Duodenal mucosa (tissue), 2 donors: Measurements from ENCODE around the gene MIA2.

Experiments
- H3K27ac ChIP-seq: one replicate; pipeline ENCODE4 v1.7.0; 2013; ENCODE audit warnings: low read depth, low read length
- H3K27me3 ChIP-seq, 2 donors: one replicate each; pipeline ENCODE4 v1.7.0; 2013; ENCODE audit warnings: low read length in 2 of 2, control low read depth in 1 of 2; ENCODE audit not compliant: insufficient read depth in 2 of 2, control insufficient read depth in 1 of 2
- H3K36me3 ChIP-seq, 2 donors: one replicate each; pipeline ENCODE4 v1.7.0; 2013; ENCODE audit warnings: low read length in 2 of 2, control low read depth in 1 of 2; ENCODE audit not compliant: insufficient read depth in 2 of 2, control insufficient read depth in 1 of 2
- H3K4me1 ChIP-seq, 2 donors: one replicate each; pipeline ENCODE4 v1.7.0; 2013; ENCODE audit warnings: low read length in 2 of 2, control low read depth in 1 of 2; ENCODE audit not compliant: insufficient read depth in 2 of 2, control insufficient read depth in 1 of 2
- H3K4me3 ChIP-seq, 2 donors: one replicate each; pipeline ENCODE4 v1.7.0; 2013; ENCODE audit warnings: low read length in 2 of 2, low read depth in 1 of 2
- H3K9ac ChIP-seq, 2 donors: one replicate each; pipeline ENCODE4 v1.7.0; 2013; ENCODE audit warnings: low read length in 2 of 2, low read depth in 1 of 2
- H3K9me3 ChIP-seq, 2 donors: one replicate each; pipeline ENCODE4 v1.7.0; 2013; ENCODE audit warnings: low read length in 2 of 2, control low read depth in 1 of 2; ENCODE audit not compliant: control insufficient read depth in 1 of 2

Gene MIA2

DNA sequence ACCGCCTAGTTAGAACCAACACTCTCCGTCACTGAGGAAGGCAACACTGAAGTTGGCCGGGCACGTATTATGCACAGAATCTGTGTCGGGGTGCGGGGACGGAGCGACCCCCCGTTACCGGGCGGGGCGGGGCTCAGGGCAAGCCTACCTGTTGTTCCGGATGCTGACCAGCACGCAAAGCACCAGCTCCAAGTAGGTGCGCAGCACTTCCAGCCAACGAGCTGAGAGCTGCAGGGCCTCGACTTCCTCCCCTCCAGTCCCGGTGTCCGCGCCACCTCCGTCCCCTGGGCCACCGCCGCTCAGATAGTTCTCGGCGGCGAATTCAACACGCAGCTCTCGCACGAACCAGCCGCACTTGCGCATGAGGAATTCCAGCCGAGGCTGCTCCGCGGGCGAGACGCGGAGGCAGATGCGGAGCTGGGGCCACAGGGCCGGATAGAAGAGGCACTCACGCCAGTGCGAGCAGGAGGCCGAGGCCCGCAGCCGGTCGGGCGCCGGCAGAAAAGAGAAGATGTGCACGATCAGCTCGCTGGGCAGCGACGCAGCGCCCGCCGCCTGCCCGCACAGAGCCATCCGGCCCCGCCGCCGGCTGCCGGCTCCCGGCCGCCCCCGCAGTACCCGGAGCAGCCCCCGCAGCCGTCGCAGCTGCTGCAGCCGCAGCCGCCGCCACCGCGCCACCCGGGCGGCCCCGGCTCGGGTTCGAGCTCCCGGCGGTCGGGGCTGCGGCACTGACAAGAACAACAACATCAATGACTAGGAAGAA is 197.9 kb downstream of the MIA2 start:
- Histone ChIP-seq H3K36me3 (no peaks in the 10 kb centered on the region), H3K4me3 (peak overlapping the region; percentile 83 to 97), H3K4me1 (peaks cover 25 to 35% of the 10 kb centered on the region in 2 donors)

GRCh38 chr14:39432179-39432618 is 198.5 kb downstream of the MIA2 start, which contains the start of gene FBXO33:
TSS of gene FBXO33 (minus strand) at chr14:39432433. CDS start at chr14:39432162, 271 bp downstream.
- Histone ChIP-seq H3K4me1 (peaks cover 25 to 31% of the 10 kb centered on the region in 2 donors), H3K9me3 (no peaks in the 10 kb centered on the region), H3K4me3 (peak within 1 kb of the TSS; percentile 83 to 97), H3K27ac (peak within 1 kb of the TSS; percentile 100), H3K27me3 (no peaks in the 10 kb centered on the region), H3K36me3 (no peaks in the 10 kb centered on the region), H3K9ac (peak within 1 kb of the TSS; percentile 88 to 96)

More for the DNA sequence above, 197.9 kb downstream of the MIA2 start:
- Histone ChIP-seq H3K27me3 (no peaks in the 10 kb centered on the region), H3K9ac (peak overlapping the region; percentile 88 to 96), H3K9me3 (no peaks in the 10 kb centered on the region), H3K27ac (peak overlapping the region; percentile 100)

DNA sequence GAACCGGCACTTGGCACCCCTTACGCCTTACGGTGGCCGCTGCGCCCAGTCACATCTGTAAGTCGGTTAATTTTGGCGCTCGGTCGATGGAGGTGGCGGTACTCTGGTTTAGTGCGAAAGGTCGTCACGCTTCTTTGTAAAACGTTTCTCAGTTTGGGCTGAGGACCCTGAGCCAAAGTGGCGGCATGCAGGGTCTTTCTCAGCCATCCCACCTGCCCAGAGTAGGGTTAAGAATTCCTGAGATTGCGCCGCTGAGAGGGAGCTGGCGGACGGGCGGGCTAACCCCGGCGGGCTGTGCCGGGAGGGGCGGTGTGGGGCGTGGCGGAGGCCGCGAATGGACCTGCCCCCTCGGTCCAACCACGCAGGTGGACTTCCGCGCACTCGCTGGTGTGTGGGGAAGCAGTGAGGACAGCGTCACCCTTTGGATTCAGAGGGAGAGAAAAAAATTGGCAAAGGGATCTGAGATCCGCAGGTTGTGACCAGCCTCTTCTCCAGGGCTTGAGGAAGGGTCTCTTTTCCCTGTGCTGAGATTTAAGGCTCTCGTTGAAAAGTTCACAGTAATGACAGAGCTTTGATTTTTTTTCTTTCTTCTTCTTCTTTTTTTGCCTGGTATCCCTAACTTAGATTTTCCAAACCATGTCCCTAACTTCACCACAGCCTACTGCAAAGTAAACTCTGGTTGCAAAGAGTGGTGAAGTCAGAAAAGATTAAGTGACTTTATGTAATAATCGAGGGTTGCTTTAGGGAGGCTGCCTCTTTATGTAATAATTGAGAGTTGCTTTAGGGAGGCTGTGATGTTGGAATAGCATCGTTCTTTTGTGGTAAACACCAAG is 199.1 kb downstream of the MIA2 start:
- Histone ChIP-seq H3K27me3 (no peaks in the 10 kb centered on the region), H3K4me3 (peak overlapping the region; percentile 79 to 87), H3K9me3 (no peaks in the 10 kb centered on the region), H3K4me1 (peaks cover 25 to 31% of the 10 kb centered on the region in 2 donors), H3K9ac (peak overlapping the region; percentile 77 to 88), H3K27ac (peak overlapping the region; percentile 100), H3K36me3 (no peaks in the 10 kb centered on the region)

GRCh38 chr14:39433452-39433813 is 199.7 kb downstream of the MIA2 start:
- no peaks in the 10 kb centered on the region for H3K9me3 ChIP-seq

GRCh38 chr14:39434401-39434800 is 200.7 kb downstream of the MIA2 start:
- no peaks in the 10 kb centered on the region for H3K9me3 ChIP-seq
- H3K27ac ChIP-seq, result no peak overlapping the region
- H3K4me1 ChIP-seq, result peaks cover 19 to 24% of the 10 kb centered on the region in 2 donors
- H3K9ac ChIP-seq, result no peak overlapping the region
- H3K27me3 ChIP-seq, result no peaks in the 10 kb centered on the region
- no peaks in the 10 kb centered on the region for H3K36me3 ChIP-seq
- no peak overlapping the region for H3K4me3 ChIP-seq

More at GRCh38 chr14:39433452-39433813, 199.7 kb downstream of the MIA2 start:
- no peaks in the 10 kb centered on the region for H3K36me3 ChIP-seq
- H3K4me1 ChIP-seq, result peaks cover 25 to 29% of the 10 kb centered on the region in 2 donors
- H3K4me3 ChIP-seq, result peak overlapping the region; percentile 79 to 87
- H3K27ac ChIP-seq, result peak overlapping the region; percentile 100
- peak overlapping the region; percentile 77 to 88 for H3K9ac ChIP-seq
- H3K27me3 ChIP-seq, result no peaks in the 10 kb centered on the region

DNA sequence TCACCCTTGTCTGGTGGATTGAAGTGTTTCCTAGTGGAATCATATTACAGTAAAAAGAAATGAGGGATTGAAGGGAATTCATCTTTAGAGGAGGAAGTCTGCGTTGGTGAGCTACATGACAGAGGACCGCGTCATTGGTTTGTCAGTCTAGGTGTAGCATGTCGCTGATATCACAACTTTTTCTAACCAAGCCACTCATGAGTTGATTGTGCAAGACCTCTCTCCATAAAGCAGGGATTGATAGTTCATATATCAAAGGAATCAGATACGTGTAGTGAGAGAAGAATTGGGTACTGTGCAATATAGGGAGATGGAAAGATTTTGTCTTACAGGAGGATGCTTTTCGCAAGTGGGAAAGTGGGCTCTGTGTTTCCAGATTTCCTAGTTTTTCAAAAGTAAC is 201.5 kb downstream of the MIA2 start:
- Histone ChIP-seq H3K4me3 (no peak overlapping the region), H3K9ac (no peak overlapping the region), H3K36me3 (no peaks in the 10 kb centered on the region), H3K27ac (no peak overlapping the region), H3K9me3 (no peaks in the 10 kb centered on the region), H3K27me3 (no peaks in the 10 kb centered on the region), H3K4me1 (peaks cover 11 to 16% of the 10 kb centered on the region in 2 donors)
